Cardiac muscle cell (in vitro differentiated cells and primary cell): ENCODE results near the gene ARHGAP30. TPM values are rescaled to one million over a fixed set of nuclear protein-coding genes. Genes with fewer than 3 reads are reported as not detected.
A peak's percentile ranks its signal among the peaks of the same experiment; 100 is the strongest.
"Not testable (repeated sequence)": the region's sequence is repeated elsewhere in the genome, so short reads cannot be mapped to it uniquely, and the experiment has no call there.

Source experiments
- DNase-seq, 2 donors: peaks; one replicate each; pipeline versions ENCODE4 v3.0.0 to v3.0.0-alpha.2; 2010 to 2017; ENCODE audit warnings: low read depth in 1 of 2, low spot score in 1 of 2
- H3K27ac ChIP-seq: fragments of 200-600 bp; sonication (generic); 2 replicates; pipeline ENCODE4 v1.5.1; 2016
- H3K27me3 ChIP-seq: fragments of 200-600 bp; sonication (generic); 2 replicates; pipeline ENCODE4 v1.6.0; 2016; ENCODE audit warnings: control low read depth
- H3K36me3 ChIP-seq: fragments of 200-600 bp; sonication (generic); 2 replicates; pipeline ENCODE4 v1.5.1; 2016; ENCODE audit warnings: control low read depth
- H3K4me1 ChIP-seq: fragments of 200-600 bp; sonication (generic); 2 replicates; pipeline ENCODE4 v1.8.1; 2017; ENCODE audit warnings: low read depth, mild to moderate bottlenecking, mixed run types
- H3K4me3 ChIP-seq: fragments of 200-600 bp; sonication (generic); 2 replicates; pipeline ENCODE4 v1.5.1; 2016; ENCODE audit warnings: mild to moderate bottlenecking
- H3K9me3 ChIP-seq: fragments of 200-600 bp; sonication (generic); 2 replicates; pipeline ENCODE4 v1.5.1; 2017; ENCODE audit warnings: low read depth, mild to moderate bottlenecking, control low read depth
- polyA plus RNA-seq: library from polyadenylated mRNA; unstranded; fragments of >200 nt; fragmentation: Nextera tagmentation; extraction: Ambion mirVana; gene quantifications from 2 replicates; pipeline ENCODE4 v1.2.1, GENCODE V29; 2016
- total RNA-seq: library from RNA; depleted of rRNA; stranded (reverse); fragments of >200 nt; gene quantifications from 2 replicates; pipeline ENCODE4 v1.2.3, GENCODE V29; 2016
- TF ChIP-seq, protein P1 (sequence below): IDR thresholded peaks from 2 replicates; pipeline ENCODE4 v1.5.1; 2012; ENCODE audit warnings: low read depth, mild to moderate bottlenecking, low read length

Gene ARHGAP30, protein sequence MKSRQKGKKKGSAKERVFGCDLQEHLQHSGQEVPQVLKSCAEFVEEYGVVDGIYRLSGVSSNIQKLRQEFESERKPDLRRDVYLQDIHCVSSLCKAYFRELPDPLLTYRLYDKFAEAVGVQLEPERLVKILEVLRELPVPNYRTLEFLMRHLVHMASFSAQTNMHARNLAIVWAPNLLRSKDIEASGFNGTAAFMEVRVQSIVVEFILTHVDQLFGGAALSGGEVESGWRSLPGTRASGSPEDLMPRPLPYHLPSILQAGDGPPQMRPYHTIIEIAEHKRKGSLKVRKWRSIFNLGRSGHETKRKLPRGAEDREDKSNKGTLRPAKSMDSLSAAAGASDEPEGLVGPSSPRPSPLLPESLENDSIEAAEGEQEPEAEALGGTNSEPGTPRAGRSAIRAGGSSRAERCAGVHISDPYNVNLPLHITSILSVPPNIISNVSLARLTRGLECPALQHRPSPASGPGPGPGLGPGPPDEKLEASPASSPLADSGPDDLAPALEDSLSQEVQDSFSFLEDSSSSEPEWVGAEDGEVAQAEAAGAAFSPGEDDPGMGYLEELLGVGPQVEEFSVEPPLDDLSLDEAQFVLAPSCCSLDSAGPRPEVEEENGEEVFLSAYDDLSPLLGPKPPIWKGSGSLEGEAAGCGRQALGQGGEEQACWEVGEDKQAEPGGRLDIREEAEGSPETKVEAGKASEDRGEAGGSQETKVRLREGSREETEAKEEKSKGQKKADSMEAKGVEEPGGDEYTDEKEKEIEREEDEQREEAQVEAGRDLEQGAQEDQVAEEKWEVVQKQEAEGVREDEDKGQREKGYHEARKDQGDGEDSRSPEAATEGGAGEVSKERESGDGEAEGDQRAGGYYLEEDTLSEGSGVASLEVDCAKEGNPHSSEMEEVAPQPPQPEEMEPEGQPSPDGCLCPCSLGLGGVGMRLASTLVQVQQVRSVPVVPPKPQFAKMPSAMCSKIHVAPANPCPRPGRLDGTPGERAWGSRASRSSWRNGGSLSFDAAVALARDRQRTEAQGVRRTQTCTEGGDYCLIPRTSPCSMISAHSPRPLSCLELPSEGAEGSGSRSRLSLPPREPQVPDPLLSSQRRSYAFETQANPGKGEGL
- total RNA-seq (not detected in 2 replicates), polyA plus RNA-seq (1.8 and 1.9 TPM in 2 replicates)

DNA sequence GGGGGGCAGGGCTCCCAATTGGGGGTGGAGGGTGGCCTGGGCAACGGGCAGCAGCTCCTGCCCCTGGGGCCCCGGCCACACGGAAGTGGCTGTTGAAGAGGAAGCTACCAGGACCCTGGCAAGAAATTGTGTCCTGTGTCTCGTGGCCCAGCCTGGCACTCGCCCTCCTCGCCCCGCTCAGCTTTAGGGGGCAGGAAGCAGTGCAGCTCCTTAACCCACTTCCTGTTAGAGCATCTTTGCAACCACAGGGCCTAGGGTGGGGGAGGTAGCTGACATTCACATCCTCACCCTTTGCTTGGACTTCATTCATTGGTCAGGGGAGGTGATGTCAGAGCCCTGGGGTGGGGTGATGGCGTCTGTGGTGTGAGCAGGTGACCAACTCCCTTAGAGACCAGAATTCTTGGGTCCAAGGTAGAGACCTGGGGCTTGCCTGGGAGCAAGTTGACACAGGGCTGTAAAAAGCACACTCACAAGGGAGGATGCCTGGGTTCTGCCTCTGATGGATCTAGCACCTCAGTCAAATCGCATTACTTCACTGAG, at the start of gene ARHGAP30:
Gene ARHGAP30, minus strand, starts transcription at position 161 of the 540 bp plus-strand sequence. CDS start 267 bp downstream, outside the sequence.
- TF ChIP-seq, protein P1, sequence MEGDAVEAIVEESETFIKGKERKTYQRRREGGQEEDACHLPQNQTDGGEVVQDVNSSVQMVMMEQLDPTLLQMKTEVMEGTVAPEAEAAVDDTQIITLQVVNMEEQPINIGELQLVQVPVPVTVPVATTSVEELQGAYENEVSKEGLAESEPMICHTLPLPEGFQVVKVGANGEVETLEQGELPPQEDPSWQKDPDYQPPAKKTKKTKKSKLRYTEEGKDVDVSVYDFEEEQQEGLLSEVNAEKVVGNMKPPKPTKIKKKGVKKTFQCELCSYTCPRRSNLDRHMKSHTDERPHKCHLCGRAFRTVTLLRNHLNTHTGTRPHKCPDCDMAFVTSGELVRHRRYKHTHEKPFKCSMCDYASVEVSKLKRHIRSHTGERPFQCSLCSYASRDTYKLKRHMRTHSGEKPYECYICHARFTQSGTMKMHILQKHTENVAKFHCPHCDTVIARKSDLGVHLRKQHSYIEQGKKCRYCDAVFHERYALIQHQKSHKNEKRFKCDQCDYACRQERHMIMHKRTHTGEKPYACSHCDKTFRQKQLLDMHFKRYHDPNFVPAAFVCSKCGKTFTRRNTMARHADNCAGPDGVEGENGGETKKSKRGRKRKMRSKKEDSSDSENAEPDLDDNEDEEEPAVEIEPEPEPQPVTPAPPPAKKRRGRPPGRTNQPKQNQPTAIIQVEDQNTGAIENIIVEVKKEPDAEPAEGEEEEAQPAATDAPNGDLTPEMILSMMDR, result no peak
- Histone ChIP-seq H3K4me3 (no peak within 1 kb of the TSS), H3K27ac (no peak within 1 kb of the TSS), H3K4me1 (no peaks in the 10 kb centered on the region), H3K9me3 (no peaks in the 10 kb centered on the region), H3K27me3 (no peaks in the 10 kb centered on the region), H3K36me3 (no peaks in the 10 kb centered on the region)
- no peak for DNase-seq

DNA sequence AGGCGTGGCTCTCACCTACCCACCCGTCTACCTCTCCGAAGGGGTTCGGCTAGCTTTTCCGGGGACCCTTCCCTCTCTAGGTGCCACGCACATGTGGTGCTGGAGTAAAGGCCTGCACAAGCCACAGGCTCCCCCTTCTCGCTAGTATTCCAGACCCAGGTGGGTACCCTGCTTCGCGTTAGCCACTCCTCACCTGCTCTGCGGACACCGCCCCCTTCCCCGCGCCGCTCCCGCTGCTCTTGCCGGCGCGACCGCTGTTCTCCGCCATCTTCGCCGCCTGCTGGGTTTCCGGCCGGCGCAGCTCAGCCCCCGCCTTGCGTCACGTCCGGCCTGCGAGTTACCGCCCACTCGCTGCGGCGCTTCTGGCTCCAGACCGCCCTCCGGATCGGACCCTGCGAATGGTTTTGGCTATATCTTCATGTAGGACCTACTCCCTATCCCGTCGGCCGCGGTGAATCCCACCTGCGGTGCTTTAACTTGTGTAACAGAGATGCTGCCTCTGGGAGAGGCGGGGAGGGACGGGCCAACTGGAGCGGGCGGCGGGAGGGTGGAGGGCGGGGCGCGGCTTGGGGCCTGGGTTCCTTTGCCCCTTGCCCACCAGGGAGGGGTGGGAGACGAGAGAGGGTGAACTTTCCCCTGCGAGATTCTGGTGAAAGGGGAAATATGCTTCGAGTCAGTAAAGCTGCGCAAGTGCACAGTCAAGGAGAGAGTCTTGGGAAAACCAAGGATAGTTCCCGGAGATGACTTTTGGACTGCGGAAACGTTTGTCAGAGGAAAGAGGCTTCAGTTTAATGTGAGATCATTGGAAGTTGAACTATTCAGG, 48.3 kb upstream of the ARHGAP30 start, which contains the start of the genes NIT1 and PFDN2:
Gene NIT1, plus strand, starts transcription at position 347 of the 823 bp plus-strand sequence. Its CDS starts 72 bp downstream, at position 419.
Gene PFDN2, minus strand, starts transcription at position 279 of the 823 bp plus-strand sequence. Its CDS starts 11 bp downstream, at position 268.
- H3K36me3 ChIP-seq, result peaks cover 23% of the 10 kb centered on the region
- no peaks in the 10 kb centered on the region for H3K9me3 ChIP-seq
- H3K4me1 ChIP-seq, result peaks cover 15% of the 10 kb centered on the region
- H3K4me3 ChIP-seq, result peak within 1 kb of the TSS; percentile 96
- peak; percentile 91 to 93 for DNase-seq
- TF ChIP-seq, protein P1, result no peak
- peak within 1 kb of the TSS; percentile 92 for H3K27ac ChIP-seq
- no peaks in the 10 kb centered on the region for H3K27me3 ChIP-seq

DNA sequence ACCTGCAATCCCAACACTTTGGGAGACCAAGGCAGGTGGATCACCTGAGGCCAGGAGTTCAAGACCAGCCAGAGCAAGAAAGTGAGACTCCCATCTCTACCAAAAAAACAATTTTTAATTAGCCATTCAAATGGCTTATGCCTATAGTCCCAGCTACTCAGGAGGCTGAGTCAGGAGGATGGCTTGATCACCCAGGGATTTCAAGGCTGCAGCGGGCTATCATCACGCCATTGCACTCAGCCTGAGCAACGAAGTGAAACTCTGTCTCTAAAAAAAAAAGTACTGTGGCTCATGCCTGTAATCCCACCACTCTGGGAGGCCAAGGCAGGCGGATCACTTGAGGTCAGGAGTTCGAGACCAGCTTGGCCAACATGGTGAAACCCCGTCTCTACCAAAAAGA, 46.3 kb upstream of the ARHGAP30 start:
- H3K27ac ChIP-seq, H3K9me3 ChIP-seq, H3K36me3 ChIP-seq, H3K4me3 ChIP-seq, H3K27me3 ChIP-seq, DNase-seq: not testable (repeated sequence)
- peaks cover 26% of the 10 kb centered on the region for H3K4me1 ChIP-seq

DNA sequence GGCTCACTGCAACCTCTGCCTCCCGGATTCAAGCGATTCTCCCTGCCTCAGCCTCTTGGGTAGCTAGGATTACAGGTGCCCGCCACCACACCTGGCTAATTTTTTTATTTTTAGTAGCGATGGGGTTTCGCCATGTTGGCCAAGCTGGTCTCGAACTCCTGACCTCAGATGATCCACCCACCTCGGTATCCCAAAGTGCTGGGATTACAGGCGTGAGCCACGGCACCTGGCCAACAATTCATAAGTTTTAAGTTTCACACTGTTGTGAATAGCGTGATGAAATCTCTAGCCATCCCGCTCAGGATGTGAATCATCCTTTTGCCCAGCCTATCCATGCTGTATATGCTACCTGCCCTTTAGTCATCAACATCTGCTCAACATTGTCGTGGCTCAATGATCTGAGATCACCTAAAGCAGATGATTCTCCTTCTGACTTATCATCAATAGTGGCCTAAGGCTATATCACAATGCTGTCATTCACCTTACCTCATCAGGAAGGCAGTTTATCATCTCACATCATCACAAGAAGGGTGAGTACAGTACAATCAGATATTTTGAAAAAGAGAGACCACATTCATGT, 45.5 kb upstream of the ARHGAP30 start:
- DNase-seq, result peak in 1 of 2 donors; percentile 92
- Histone ChIP-seq H3K27ac (no peak overlapping the region), H3K36me3 (peaks cover 2% of the 10 kb centered on the region), H3K4me3 (no peak overlapping the region), H3K4me1 (peaks cover 26% of the 10 kb centered on the region), H3K9me3 (no peaks in the 10 kb centered on the region), H3K27me3 (no peaks in the 10 kb centered on the region)
- TF ChIP-seq, protein P1, result no peak

DNA sequence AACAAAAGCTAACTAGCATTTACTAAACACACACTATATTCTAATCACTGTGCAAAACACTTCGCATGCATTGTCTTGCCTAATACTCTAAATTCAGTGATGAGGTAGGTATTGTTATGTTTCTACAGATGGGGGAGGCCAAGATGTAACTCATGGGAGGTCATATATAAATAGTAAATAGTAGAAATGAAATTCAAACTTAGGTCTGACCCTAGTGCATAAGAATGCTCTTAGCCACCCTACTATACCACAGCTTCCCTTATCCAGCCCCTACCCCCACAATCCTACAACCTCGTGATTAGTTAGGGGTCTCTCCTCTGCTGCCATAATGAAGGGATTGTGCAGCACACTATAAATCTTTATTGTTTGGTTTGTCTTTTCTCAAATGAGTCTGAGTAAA, 44.9 kb upstream of the ARHGAP30 start:
- no peaks in the 10 kb centered on the region for H3K27me3 ChIP-seq
- no peak overlapping the region for H3K27ac ChIP-seq

More for the DNA sequence above, 44.9 kb upstream of the ARHGAP30 start:
- no peaks in the 10 kb centered on the region for H3K9me3 ChIP-seq
- no peaks in the 10 kb centered on the region for H3K36me3 ChIP-seq
- TF ChIP-seq, protein P1, result no peak
- DNase-seq, result no peak
- peaks cover 26% of the 10 kb centered on the region for H3K4me1 ChIP-seq
- H3K4me3 ChIP-seq, result no peak overlapping the region
